ENCODE data around the gene UNC45A.

DNA sequence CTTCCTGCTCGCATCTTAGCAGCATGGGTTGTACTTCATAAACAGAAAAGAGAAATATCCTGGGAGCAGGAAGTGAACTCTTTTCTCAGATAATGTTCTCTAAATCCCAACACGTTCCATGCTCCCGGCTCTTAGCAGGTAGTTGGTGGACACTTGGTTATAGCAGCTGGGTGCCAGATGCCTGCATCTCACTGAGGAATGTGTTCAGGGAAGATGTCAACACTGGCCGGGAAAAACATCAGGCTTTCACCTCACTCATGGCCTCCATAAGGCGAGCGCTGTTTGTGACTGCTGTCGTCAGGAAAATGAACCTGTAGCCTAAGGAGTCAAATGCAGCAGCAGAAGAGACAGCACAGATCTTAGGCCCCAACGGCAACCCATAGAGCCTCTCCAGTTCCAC is 63.7 kb downstream of the UNC45A start:
- TF ChIP-seq, protein P1, sequence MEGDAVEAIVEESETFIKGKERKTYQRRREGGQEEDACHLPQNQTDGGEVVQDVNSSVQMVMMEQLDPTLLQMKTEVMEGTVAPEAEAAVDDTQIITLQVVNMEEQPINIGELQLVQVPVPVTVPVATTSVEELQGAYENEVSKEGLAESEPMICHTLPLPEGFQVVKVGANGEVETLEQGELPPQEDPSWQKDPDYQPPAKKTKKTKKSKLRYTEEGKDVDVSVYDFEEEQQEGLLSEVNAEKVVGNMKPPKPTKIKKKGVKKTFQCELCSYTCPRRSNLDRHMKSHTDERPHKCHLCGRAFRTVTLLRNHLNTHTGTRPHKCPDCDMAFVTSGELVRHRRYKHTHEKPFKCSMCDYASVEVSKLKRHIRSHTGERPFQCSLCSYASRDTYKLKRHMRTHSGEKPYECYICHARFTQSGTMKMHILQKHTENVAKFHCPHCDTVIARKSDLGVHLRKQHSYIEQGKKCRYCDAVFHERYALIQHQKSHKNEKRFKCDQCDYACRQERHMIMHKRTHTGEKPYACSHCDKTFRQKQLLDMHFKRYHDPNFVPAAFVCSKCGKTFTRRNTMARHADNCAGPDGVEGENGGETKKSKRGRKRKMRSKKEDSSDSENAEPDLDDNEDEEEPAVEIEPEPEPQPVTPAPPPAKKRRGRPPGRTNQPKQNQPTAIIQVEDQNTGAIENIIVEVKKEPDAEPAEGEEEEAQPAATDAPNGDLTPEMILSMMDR (IDR thresholded peaks at IDR 0.05): no peak
- TF ChIP-seq EZH2 (IDR thresholded peaks at IDR 0.05; ENCODE audit: borderline replicate concordance, insufficient read depth, low read depth, low read length, poor library complexity, severe bottlenecking): no peak
